AG10803 (cell line): Measurements from ENCODE around the gene PGAM1.
A peak's percentile ranks its signal among the peaks of the same experiment; 100 is the strongest.

Experiments used
- DNase-seq: peaks from one replicate; pipeline ENCODE4 v3.0.0; 2010; ENCODE audit warnings: low read depth
- H3K4me3 ChIP-seq: 2 replicates; pipeline ENCODE4 v1.5.1; 2011; ENCODE audit warnings: mild to moderate bottlenecking, low read length, control low read depth
- TF ChIP-seq, protein P1 (sequence below): conservative IDR thresholded peaks from 2 replicates; pipeline ENCODE4 v1.5.1; 2011; ENCODE audit warnings: mild to moderate bottlenecking, low read length, control low read depth, inconsistent platforms

Gene PGAM1

GRCh38 chr10:97427571-97428179, 1.7 kb downstream of the PGAM1 start:
- DNase-seq: peak; percentile 59
- TF ChIP-seq, protein P1, sequence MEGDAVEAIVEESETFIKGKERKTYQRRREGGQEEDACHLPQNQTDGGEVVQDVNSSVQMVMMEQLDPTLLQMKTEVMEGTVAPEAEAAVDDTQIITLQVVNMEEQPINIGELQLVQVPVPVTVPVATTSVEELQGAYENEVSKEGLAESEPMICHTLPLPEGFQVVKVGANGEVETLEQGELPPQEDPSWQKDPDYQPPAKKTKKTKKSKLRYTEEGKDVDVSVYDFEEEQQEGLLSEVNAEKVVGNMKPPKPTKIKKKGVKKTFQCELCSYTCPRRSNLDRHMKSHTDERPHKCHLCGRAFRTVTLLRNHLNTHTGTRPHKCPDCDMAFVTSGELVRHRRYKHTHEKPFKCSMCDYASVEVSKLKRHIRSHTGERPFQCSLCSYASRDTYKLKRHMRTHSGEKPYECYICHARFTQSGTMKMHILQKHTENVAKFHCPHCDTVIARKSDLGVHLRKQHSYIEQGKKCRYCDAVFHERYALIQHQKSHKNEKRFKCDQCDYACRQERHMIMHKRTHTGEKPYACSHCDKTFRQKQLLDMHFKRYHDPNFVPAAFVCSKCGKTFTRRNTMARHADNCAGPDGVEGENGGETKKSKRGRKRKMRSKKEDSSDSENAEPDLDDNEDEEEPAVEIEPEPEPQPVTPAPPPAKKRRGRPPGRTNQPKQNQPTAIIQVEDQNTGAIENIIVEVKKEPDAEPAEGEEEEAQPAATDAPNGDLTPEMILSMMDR: no peak

GRCh38 chr10:97428572-97428981, 2.6 kb downstream of the PGAM1 start:
- TF ChIP-seq, protein P1: no peak
- DNase-seq: peak; percentile 80
- peak overlapping the region; percentile 95 for H3K4me3 ChIP-seq

More at GRCh38 chr10:97427571-97428179, 1.7 kb downstream of the PGAM1 start:
- peak overlapping the region; percentile 95 for H3K4me3 ChIP-seq

DNA sequence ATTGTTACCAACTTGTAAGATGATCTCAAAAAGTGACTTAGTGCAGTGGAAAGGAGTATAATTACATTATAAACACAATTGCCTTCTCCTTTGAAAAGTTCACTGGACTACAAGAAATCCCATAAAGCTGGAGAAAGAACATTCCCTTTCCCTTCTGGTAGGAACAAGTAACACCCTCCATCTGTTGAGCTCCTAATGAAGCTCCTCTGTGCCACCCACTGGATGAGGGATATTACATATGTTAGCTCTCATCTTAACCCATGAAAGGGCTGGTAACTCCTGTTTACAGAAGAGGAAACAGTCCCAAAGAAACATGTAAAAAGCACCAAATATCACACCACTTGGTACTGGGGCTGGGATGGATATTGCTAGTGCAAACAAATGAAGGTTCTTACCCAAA, 8.1 kb downstream of the PGAM1 start:
- no peak for DNase-seq

GRCh38 chr10:97434557-97434956, 8.6 kb downstream of the PGAM1 start:
- TF ChIP-seq, protein P1: no peak
- no peak overlapping the region for H3K4me3 ChIP-seq
- DNase-seq: no peak

More for the DNA sequence above, 8.1 kb downstream of the PGAM1 start:
- TF ChIP-seq, protein P1: no peak
- no peak overlapping the region for H3K4me3 ChIP-seq

- H3K4me3 ChIP-seq: no peak overlapping the region
- TF ChIP-seq, protein P1: no peak
- DNase-seq: no peak
Observed at GRCh38 chr10:97435211-97435610, 9.2 kb downstream of the PGAM1 start.

GRCh38 chr10:97442277-97442676, 16.3 kb downstream of the PGAM1 start:
- TF ChIP-seq, protein P1: no peak
- no peak overlapping the region for H3K4me3 ChIP-seq
- DNase-seq: no peak

GRCh38 chr10:97444212-97444611, 18.2 kb downstream of the PGAM1 start:
- H3K4me3 ChIP-seq: no peak overlapping the region
- no peak for DNase-seq
- TF ChIP-seq, protein P1: no peak
